H9 (cell line): ENCODE measurements around the gene EFS. TPM values are rescaled to one million over a fixed set of nuclear protein-coding genes. Genes with fewer than 3 reads are reported as not detected.

Experiments
- DNase-seq: peaks from one replicate; pipeline ENCODE4 v3.0.0-alpha.2; 2017
- H2AFZ ChIP-seq: one replicate; pipeline ENCODE4 v1.6.1; 2013; ENCODE audit warnings: mild to moderate bottlenecking, low read length, control low read depth, moderate library complexity
- H2AK5ac ChIP-seq: 2 replicates; pipeline ENCODE4 v1.6.1; 2013; ENCODE audit warnings: low read length, control low read depth, mixed read lengths; ENCODE audit not compliant: insufficient read length
- H2BK120ac ChIP-seq: one replicate; pipeline ENCODE4 v1.6.1; 2013; ENCODE audit warnings: low read depth, mild to moderate bottlenecking, low read length, control low read depth, inconsistent platforms; ENCODE audit not compliant: poor library complexity, severe bottlenecking
- H2BK12ac ChIP-seq: 2 replicates; pipeline ENCODE4 v1.6.1; 2013; ENCODE audit warnings: low read length, control low read depth, mixed read lengths, low read depth; ENCODE audit not compliant: insufficient read length
- H2BK15ac ChIP-seq: 2 replicates; pipeline ENCODE4 v1.6.1; 2013; ENCODE audit warnings: low read depth, low read length, control low read depth
- H2BK20ac ChIP-seq: one replicate; pipeline ENCODE4 v1.6.1; 2013; ENCODE audit warnings: low read depth, mild to moderate bottlenecking, low read length, control low read depth, inconsistent platforms; ENCODE audit not compliant: poor library complexity, severe bottlenecking
- H2BK5ac ChIP-seq: 2 replicates; pipeline ENCODE4 v1.6.1; 2013; ENCODE audit warnings: low read length, control low read depth, mixed read lengths; ENCODE audit not compliant: insufficient read length
- H3K14ac ChIP-seq: 2 replicates; pipeline ENCODE4 v1.6.1; 2013; ENCODE audit warnings: low read length, control low read depth; ENCODE audit not compliant: insufficient read depth
- H3K18ac ChIP-seq: 2 replicates; pipeline ENCODE4 v1.6.1; 2013; ENCODE audit warnings: low read depth, mild to moderate bottlenecking, mixed read lengths, low read length, control low read depth; ENCODE audit not compliant: insufficient read length
- H3K23ac ChIP-seq: 2 replicates; pipeline ENCODE4 v1.6.1; 2013; ENCODE audit warnings: low read length, control low read depth, mixed read lengths, low read depth; ENCODE audit not compliant: insufficient read length
- H3K23me2 ChIP-seq: 2 replicates; pipeline ENCODE4 v1.6.1; 2013; ENCODE audit warnings: low read depth, mild to moderate bottlenecking, mixed read lengths, low read length, control low read depth; ENCODE audit not compliant: insufficient read length, poor library complexity, severe bottlenecking
- H3K27ac ChIP-seq: 2 replicates; pipeline ENCODE4 v1.5.1; 2013; ENCODE audit warnings: low read length, control low read depth, mixed read lengths, low read depth; ENCODE audit not compliant: insufficient read length
- H3K27me3 ChIP-seq: 2 replicates; pipeline ENCODE4 v1.6.1; 2013; ENCODE audit warnings: low read length, control low read depth, inconsistent platforms; ENCODE audit not compliant: insufficient read depth
- H3K4ac ChIP-seq: 2 replicates; pipeline ENCODE4 v1.6.1; 2013; ENCODE audit warnings: low read depth, mild to moderate bottlenecking, control low read depth, inconsistent platforms, low read length, moderate library complexity
- H3K4me1 ChIP-seq: 2 replicates; pipeline ENCODE4 v1.6.1; 2013; ENCODE audit warnings: low read length, control low read depth, inconsistent platforms; ENCODE audit not compliant: insufficient read depth
- H3K4me2 ChIP-seq: 2 replicates; pipeline ENCODE4 v1.6.1; 2013; ENCODE audit warnings: low read length, control low read depth, mixed read lengths; ENCODE audit not compliant: insufficient read length, insufficient read depth
- H3K56ac ChIP-seq: 2 replicates; pipeline ENCODE4 v1.6.1; 2013; ENCODE audit warnings: low read depth, mild to moderate bottlenecking, mixed read lengths, low read length, control low read depth; ENCODE audit not compliant: insufficient read length
- H3K79me1 ChIP-seq: 2 replicates; pipeline ENCODE4 v1.6.1; 2013; ENCODE audit warnings: low read depth, mild to moderate bottlenecking, moderate library complexity, low read length, control low read depth, inconsistent platforms; ENCODE audit not compliant: insufficient read depth, poor library complexity, severe bottlenecking
- H3K79me2 ChIP-seq: 2 replicates; pipeline ENCODE4 v1.6.1; 2013; ENCODE audit warnings: low read length, control low read depth, inconsistent platforms; ENCODE audit not compliant: insufficient read depth
- H3K9ac ChIP-seq: 2 replicates; pipeline ENCODE4 v1.6.1; 2013; ENCODE audit warnings: low read length, control low read depth, mixed read lengths; ENCODE audit not compliant: insufficient read length; ENCODE audit errors: extremely low read depth
- H3K9me3 ChIP-seq: one replicate; pipeline ENCODE4 v1.6.1; 2013; ENCODE audit warnings: low read depth, low read length, inconsistent platforms; ENCODE audit not compliant: control insufficient read depth
- H3T11ph ChIP-seq: one replicate; pipeline ENCODE4 v1.6.1; 2013; ENCODE audit warnings: mild to moderate bottlenecking, low read length, control low read depth, inconsistent platforms
- H4K20me1 ChIP-seq: one replicate; pipeline ENCODE4 v1.6.1; 2013; ENCODE audit not compliant: control insufficient read depth, insufficient read length, insufficient read depth
- H4K5ac ChIP-seq: 2 replicates; pipeline ENCODE4 v1.6.1; 2013; ENCODE audit warnings: low read depth, mild to moderate bottlenecking, mixed read lengths, low read length, control low read depth; ENCODE audit not compliant: insufficient read length
- H4K8ac ChIP-seq: replicated peaks from 2 replicates; pipeline ENCODE4 v1.6.1; 2013; ENCODE audit warnings: low read length, control low read depth, mixed read lengths, low read depth; ENCODE audit not compliant: insufficient read length
- H4K91ac ChIP-seq: 2 replicates; pipeline ENCODE4 v1.6.1; 2013; ENCODE audit warnings: low read depth, mild to moderate bottlenecking, moderate library complexity, mixed read lengths, low read length, control low read depth; ENCODE audit not compliant: insufficient read length
- H3K27ac Mint-ChIP-seq, 3 experiments: 2 replicates in 2 of 3; 3 replicates in 1 of 3; pipeline ENCODE4 v1.8.0; 2020 to 2021; ENCODE audit warnings: mixed read lengths in 3 of 3, mild to moderate bottlenecking in 1 of 3, moderate library complexity in 1 of 3
- H3K27me3 Mint-ChIP-seq: 2 replicates; pipeline ENCODE4 v1.8.0; 2021; ENCODE audit warnings: low read depth, mild to moderate bottlenecking, moderate library complexity, mixed read lengths
- H3K36me3 Mint-ChIP-seq, 3 experiments: 2 replicates in 2 of 3; 3 replicates in 1 of 3; pipeline ENCODE4 v1.8.0; 2020 to 2021; ENCODE audit warnings: low read depth in 3 of 3, mixed read lengths in 3 of 3; ENCODE audit not compliant: insufficient read depth in 1 of 3
- H3K4me1 Mint-ChIP-seq, 2 experiments: 2 replicates each; pipeline ENCODE4 v1.8.0; 2020; ENCODE audit warnings: mixed read lengths in 2 of 2
- H3K4me3 Mint-ChIP-seq, 2 experiments: 2 replicates in 1 of 2; 3 replicates in 1 of 2; pipeline ENCODE4 v1.8.0; 2020 to 2021; ENCODE audit warnings: mild to moderate bottlenecking in 2 of 2, mixed read lengths in 2 of 2, moderate library complexity in 1 of 2
- H3K9me3 Mint-ChIP-seq, 2 experiments: 2 replicates in 1 of 2; 3 replicates in 1 of 2; pipeline ENCODE4 v1.8.0; 2020; ENCODE audit warnings: mild to moderate bottlenecking in 2 of 2, mixed read lengths in 2 of 2, moderate library complexity in 1 of 2
- WGBS: extraction: QIAGEN DNeasy Blood & Tissue Kit; methylation state at CpG from one replicate; pipeline ENCODE4 v1.1.7; 2013; ENCODE audit warnings: missing lambda C conversion rate, low lambda C conversion rate, mixed read lengths; ENCODE audit not compliant: insufficient read length; ENCODE audit errors: extremely low coverage; 5-methylcytosine and 5-hydroxymethylcytosine counted together
- total RNA-seq: library from RNA; stranded (reverse); gene quantifications from 2 replicates; pipeline ENCODE4 v1.2.1, GENCODE V29; 2021
- TF ChIP-seq, protein P1 (sequence below): fragments of 200-600 bp; sonication (generic); conservative IDR thresholded peaks from 3 replicates; pipeline ENCODE4 v1.8.0; 2021; ENCODE audit warnings: antibody characterized with exemption, mild to moderate bottlenecking

EFS gene
- total RNA-seq, 1 experiment from 2014 or later: 32.1 TPM

DNA sequence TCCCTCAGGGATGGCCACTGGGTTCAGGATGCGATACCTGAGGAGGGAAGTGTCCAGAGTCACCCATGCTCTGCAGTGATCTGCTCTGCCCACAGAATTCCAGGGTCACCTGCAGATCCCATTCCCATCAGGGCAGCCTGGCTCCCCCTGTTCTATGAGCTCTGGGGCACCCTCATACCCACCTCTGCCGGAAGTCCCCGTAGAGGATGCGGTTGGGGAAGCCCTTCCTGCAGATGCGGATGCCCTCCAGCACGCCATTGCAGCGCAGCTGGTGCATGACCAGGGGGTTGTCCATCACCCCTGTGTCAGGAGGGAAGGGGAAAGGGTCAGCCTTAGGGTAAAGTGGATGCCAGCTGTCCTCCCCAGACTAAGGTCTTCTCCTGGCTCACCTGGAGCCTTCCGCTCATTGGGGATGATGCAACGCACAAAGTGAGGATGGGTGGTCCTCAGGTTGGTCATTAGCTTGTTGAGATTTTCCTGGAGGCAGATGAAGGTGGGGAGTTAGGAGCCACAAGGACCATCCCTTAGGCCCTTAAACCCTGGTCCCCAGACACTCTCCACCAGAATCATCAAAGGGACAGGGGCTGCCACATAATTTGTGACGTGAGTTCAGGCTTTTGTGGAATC lies 31.9 kb upstream of the EFS start:
- no peak overlapping the region for H3K9ac ChIP-seq
- H2BK20ac ChIP-seq: no peak overlapping the region
- no peak overlapping the region for H3K27ac Mint-ChIP-seq
- H3K27me3 ChIP-seq: no peaks in the 10 kb centered on the region
- no peak for DNase-seq
- H3K27me3 Mint-ChIP-seq: peaks cover 39% of the 10 kb centered on the region
- no peaks in the 10 kb centered on the region for H3K23me2 ChIP-seq
- H2BK15ac ChIP-seq: no peak overlapping the region
- no peak overlapping the region for H3K56ac ChIP-seq
- no peak overlapping the region for H2AK5ac ChIP-seq
- no peak overlapping the region for H2BK120ac ChIP-seq
- no peaks in the 10 kb centered on the region for H4K20me1 ChIP-seq
- H3K36me3 Mint-ChIP-seq: no peaks in the 10 kb centered on the region
- H2BK5ac ChIP-seq: no peak overlapping the region
- H3K4me1 ChIP-seq: no peaks in the 10 kb centered on the region; the same call in 1 of the 2 replicates
- no CpG with 5 or more reads among the region's 10 CpGs for WGBS
- H3K4me2 ChIP-seq: no peak overlapping the region
- peaks cover 7 to 8% of the 10 kb centered on the region in 2 experiments for H3K4me1 Mint-ChIP-seq
- H3K4ac ChIP-seq: no peak overlapping the region
- H4K8ac ChIP-seq: no peak overlapping the region
- H4K91ac ChIP-seq: no peak overlapping the region
- H3K18ac ChIP-seq: no peak overlapping the region
- no peak overlapping the region for H3K14ac ChIP-seq
- H3K79me2 ChIP-seq: no peaks in the 10 kb centered on the region
- H3K9me3 Mint-ChIP-seq: no peaks in the 10 kb centered on the region; a peak in 1 of 5 replicates
- H3K9me3 ChIP-seq: no peaks in the 10 kb centered on the region
- TF ChIP-seq, protein P1, sequence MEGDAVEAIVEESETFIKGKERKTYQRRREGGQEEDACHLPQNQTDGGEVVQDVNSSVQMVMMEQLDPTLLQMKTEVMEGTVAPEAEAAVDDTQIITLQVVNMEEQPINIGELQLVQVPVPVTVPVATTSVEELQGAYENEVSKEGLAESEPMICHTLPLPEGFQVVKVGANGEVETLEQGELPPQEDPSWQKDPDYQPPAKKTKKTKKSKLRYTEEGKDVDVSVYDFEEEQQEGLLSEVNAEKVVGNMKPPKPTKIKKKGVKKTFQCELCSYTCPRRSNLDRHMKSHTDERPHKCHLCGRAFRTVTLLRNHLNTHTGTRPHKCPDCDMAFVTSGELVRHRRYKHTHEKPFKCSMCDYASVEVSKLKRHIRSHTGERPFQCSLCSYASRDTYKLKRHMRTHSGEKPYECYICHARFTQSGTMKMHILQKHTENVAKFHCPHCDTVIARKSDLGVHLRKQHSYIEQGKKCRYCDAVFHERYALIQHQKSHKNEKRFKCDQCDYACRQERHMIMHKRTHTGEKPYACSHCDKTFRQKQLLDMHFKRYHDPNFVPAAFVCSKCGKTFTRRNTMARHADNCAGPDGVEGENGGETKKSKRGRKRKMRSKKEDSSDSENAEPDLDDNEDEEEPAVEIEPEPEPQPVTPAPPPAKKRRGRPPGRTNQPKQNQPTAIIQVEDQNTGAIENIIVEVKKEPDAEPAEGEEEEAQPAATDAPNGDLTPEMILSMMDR: no peak
- no peak overlapping the region for H2AFZ ChIP-seq
- H3K27ac ChIP-seq: no peak overlapping the region
- no peak overlapping the region for H3K23ac ChIP-seq
- H3K79me1 ChIP-seq: no peaks in the 10 kb centered on the region
- H3T11ph ChIP-seq: no peak overlapping the region
- H4K5ac ChIP-seq: no peak overlapping the region
- H3K4me3 Mint-ChIP-seq: no peak overlapping the region; a peak in 1 of 5 replicates
- no peak overlapping the region for H2BK12ac ChIP-seq
